Neural cell (in vitro differentiated cells): ENCODE measurements around the gene STARD5. TPM values are rescaled to one million over a fixed set of nuclear protein-coding genes. Genes with fewer than 3 reads are reported as not detected.

Experiments used
- H2AFZ ChIP-seq: fragments of 200-600, 300-800 bp; sonication (generic), shearing (Covaris generic); 2 replicates; pipeline ENCODE4 v1.6.0; 2014; ENCODE audit warnings: low read depth, mild to moderate bottlenecking, antibody characterized with exemption, low read length, moderate library complexity
- H3F3A ChIP-seq: fragments of 200-600 bp; shearing (Covaris generic); 2 replicates; pipeline ENCODE4 v1.6.1; 2016; ENCODE audit warnings: mild to moderate bottlenecking, moderate library complexity, mixed read lengths, antibody characterized with exemption, low read length; ENCODE audit not compliant: insufficient read depth, poor library complexity, severe bottlenecking
- H3K27ac ChIP-seq: fragments of 200-600, 300-800 bp; sonication (generic), shearing (Covaris generic); 2 replicates; pipeline ENCODE4 v1.5.1; 2014; ENCODE audit warnings: mild to moderate bottlenecking, low read length, moderate library complexity
- H3K27me3 ChIP-seq: fragments of 300-800, 200-600 bp; sonication (generic), shearing (Covaris generic); 2 replicates; pipeline ENCODE4 v1.6.0; 2014; ENCODE audit warnings: mild to moderate bottlenecking, low read depth, low read length, moderate library complexity; ENCODE audit not compliant: insufficient read depth
- H3K36me3 ChIP-seq: fragments of 300-800, 200-600 bp; sonication (generic), shearing (Covaris generic); 2 replicates; pipeline ENCODE4 v1.5.1; 2014; ENCODE audit warnings: mild to moderate bottlenecking, antibody characterized with exemption, low read length, moderate library complexity; ENCODE audit not compliant: insufficient read depth
- H3K4me2 ChIP-seq: fragments of 300-800, 200-600 bp; sonication (generic), shearing (Covaris generic); 2 replicates; pipeline ENCODE4 v1.6.0; 2014; ENCODE audit warnings: mild to moderate bottlenecking, low read length
- H3K4me3 ChIP-seq: fragments of 300-800, 200-600 bp; sonication (generic), shearing (Covaris generic); 2 replicates; pipeline ENCODE4 v1.5.1; 2014; ENCODE audit warnings: mild to moderate bottlenecking, low read length, moderate library complexity
- H3K79me2 ChIP-seq: fragments of 200-600 bp; shearing (Covaris generic); replicated peaks from 2 replicates; pipeline ENCODE4 v1.6.0; 2014; ENCODE audit warnings: mild to moderate bottlenecking, low read length, moderate library complexity; ENCODE audit not compliant: insufficient read depth
- H3K9ac ChIP-seq: fragments of 300-800, 200-600 bp; sonication (generic), shearing (Covaris generic); 2 replicates; pipeline ENCODE4 v1.6.1; 2016; ENCODE audit warnings: mild to moderate bottlenecking, low read length, mixed read lengths
- H3K9me2 ChIP-seq: fragments of 200-600 bp; shearing (Covaris generic); 2 replicates; pipeline ENCODE4 v1.6.1; 2016; ENCODE audit warnings: mild to moderate bottlenecking, low read length, mixed read lengths; ENCODE audit not compliant: insufficient read depth
- H3K9me3 ChIP-seq: fragments of 200-600, 300-800 bp; sonication (generic), shearing (Covaris generic); 2 replicates; pipeline ENCODE4 v1.6.1; 2016; ENCODE audit warnings: mild to moderate bottlenecking, mixed run types, low read length, moderate library complexity, mixed read lengths
- H4K20me1 ChIP-seq: fragments of 200-600 bp; shearing (Covaris generic); 2 replicates; pipeline ENCODE4 v1.6.1; 2016; ENCODE audit warnings: mild to moderate bottlenecking, mixed run types; ENCODE audit not compliant: insufficient read depth
- EP300 ChIP-seq: fragments of 450-650 bp; conservative IDR thresholded peaks from 2 replicates; pipeline ENCODE4 v1.6.1; 2014; ENCODE audit warnings: antibody characterized with exemption, mild to moderate bottlenecking, moderate library complexity; ENCODE audit not compliant: poor library complexity, severe bottlenecking
- EZH2 ChIP-seq: fragments of 200-600, 300-800 bp; shearing (Covaris generic), sonication (generic); IDR thresholded peaks from 2 replicates; pipeline ENCODE4 v1.6.1; 2014; ENCODE audit warnings: antibody characterized with exemption, low read length, borderline replicate concordance, mild to moderate bottlenecking; ENCODE audit not compliant: insufficient read depth, poor library complexity, severe bottlenecking
- MXI1 ChIP-seq: fragments of 450-650 bp; conservative IDR thresholded peaks from 2 replicates; pipeline ENCODE4 v1.6.1; 2014; ENCODE audit warnings: antibody characterized with exemption, mild to moderate bottlenecking; ENCODE audit not compliant: poor library complexity, severe bottlenecking
- POLR2AphosphoS5 ChIP-seq: IDR thresholded peaks from 2 replicates; pipeline ENCODE4 v1.6.1; 2012
- RAD21 ChIP-seq: fragments of 450-650 bp; conservative IDR thresholded peaks from 2 replicates; pipeline ENCODE4 v1.6.1; 2014; ENCODE audit warnings: antibody characterized with exemption, mild to moderate bottlenecking, moderate library complexity
- REST ChIP-seq: IDR thresholded peaks from 2 replicates; pipeline ENCODE4 v1.6.1; 2012; ENCODE audit warnings: borderline replicate concordance
- SMC3 ChIP-seq: fragments of 450-650 bp; conservative IDR thresholded peaks from 2 replicates; pipeline ENCODE4 v1.6.1; 2014; ENCODE audit warnings: antibody characterized with exemption, mild to moderate bottlenecking, moderate library complexity; ENCODE audit not compliant: poor library complexity
- polyA plus RNA-seq: library from polyadenylated mRNA; depleted of rRNA; stranded (reverse); fragments of >200 nt; gene quantifications from 2 replicates; pipeline ENCODE4 v1.2.3, GENCODE V29; 2014
- TF ChIP-seq, protein P1 (sequence below): fragments of 450-650 bp; IDR thresholded peaks from 2 replicates; pipeline ENCODE4 v1.5.1; 2014; ENCODE audit warnings: antibody characterized with exemption, mild to moderate bottlenecking, moderate library complexity; ENCODE audit not compliant: poor library complexity, severe bottlenecking

STARD5 gene
- polyA plus RNA-seq, 1 donor from 2014 or later: 0.76 TPM

GRCh38 chr15:81314378-81314777, 9.6 kb downstream of the STARD5 start:
- Histone ChIP-seq H3K27me3 (no peaks in the 10 kb centered on the region), H2AFZ (no peak overlapping the region)

DNA sequence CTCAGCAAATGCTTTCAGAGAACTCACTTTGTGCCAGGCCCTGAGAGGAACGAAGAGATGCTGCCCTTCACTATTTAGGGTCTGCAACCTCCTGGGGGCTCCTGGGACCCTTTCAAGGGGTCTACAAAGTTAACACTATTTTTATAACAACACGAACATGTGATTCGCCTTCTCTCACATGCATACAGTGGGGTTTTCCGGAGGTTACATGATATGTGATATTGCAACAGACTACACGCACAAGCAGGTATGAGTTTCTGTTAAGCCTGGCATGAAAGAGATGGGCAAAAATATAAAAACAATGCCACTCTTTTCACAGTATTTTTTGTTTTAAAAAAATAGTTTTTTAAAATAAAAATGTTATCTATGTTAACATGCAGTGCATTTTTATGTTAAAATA, 10.3 kb downstream of the STARD5 start:
- Histone ChIP-seq H3K9ac (no peak overlapping the region), H3K27me3 (no peaks in the 10 kb centered on the region), H3K36me3 (no peaks in the 10 kb centered on the region), H3K9me3 (no peaks in the 10 kb centered on the region), H3K4me3 (no peak overlapping the region), H3F3A (no peaks in the 10 kb centered on the region), H3K79me2 (no peaks in the 10 kb centered on the region), H3K9me2 (no peaks in the 10 kb centered on the region), H4K20me1 (no peaks in the 10 kb centered on the region), H3K4me2 (no peak overlapping the region), H3K27ac (no peak overlapping the region), H2AFZ (no peak overlapping the region)
- TF ChIP-seq MXI1 (no peak), SMC3 (no peak), POLR2AphosphoS5 (no peak)

More at GRCh38 chr15:81314378-81314777, 9.6 kb downstream of the STARD5 start:
- no peaks in the 10 kb centered on the region for H3K36me3 ChIP-seq
- H3K9me2 ChIP-seq: no peaks in the 10 kb centered on the region
- no peak overlapping the region for H3K4me2 ChIP-seq
- no peaks in the 10 kb centered on the region for H3K9me3 ChIP-seq
- no peaks in the 10 kb centered on the region for H3K79me2 ChIP-seq
- no peak overlapping the region for H3K4me3 ChIP-seq
- H4K20me1 ChIP-seq: no peaks in the 10 kb centered on the region
- no peak overlapping the region for H3K27ac ChIP-seq
- no peak overlapping the region for H3K9ac ChIP-seq
- H3F3A ChIP-seq: no peaks in the 10 kb centered on the region
- TF ChIP-seq, protein P1, sequence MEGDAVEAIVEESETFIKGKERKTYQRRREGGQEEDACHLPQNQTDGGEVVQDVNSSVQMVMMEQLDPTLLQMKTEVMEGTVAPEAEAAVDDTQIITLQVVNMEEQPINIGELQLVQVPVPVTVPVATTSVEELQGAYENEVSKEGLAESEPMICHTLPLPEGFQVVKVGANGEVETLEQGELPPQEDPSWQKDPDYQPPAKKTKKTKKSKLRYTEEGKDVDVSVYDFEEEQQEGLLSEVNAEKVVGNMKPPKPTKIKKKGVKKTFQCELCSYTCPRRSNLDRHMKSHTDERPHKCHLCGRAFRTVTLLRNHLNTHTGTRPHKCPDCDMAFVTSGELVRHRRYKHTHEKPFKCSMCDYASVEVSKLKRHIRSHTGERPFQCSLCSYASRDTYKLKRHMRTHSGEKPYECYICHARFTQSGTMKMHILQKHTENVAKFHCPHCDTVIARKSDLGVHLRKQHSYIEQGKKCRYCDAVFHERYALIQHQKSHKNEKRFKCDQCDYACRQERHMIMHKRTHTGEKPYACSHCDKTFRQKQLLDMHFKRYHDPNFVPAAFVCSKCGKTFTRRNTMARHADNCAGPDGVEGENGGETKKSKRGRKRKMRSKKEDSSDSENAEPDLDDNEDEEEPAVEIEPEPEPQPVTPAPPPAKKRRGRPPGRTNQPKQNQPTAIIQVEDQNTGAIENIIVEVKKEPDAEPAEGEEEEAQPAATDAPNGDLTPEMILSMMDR: no peak
- TF ChIP-seq EZH2: no peak
- TF ChIP-seq EP300: no peak
- TF ChIP-seq SMC3: no peak

DNA sequence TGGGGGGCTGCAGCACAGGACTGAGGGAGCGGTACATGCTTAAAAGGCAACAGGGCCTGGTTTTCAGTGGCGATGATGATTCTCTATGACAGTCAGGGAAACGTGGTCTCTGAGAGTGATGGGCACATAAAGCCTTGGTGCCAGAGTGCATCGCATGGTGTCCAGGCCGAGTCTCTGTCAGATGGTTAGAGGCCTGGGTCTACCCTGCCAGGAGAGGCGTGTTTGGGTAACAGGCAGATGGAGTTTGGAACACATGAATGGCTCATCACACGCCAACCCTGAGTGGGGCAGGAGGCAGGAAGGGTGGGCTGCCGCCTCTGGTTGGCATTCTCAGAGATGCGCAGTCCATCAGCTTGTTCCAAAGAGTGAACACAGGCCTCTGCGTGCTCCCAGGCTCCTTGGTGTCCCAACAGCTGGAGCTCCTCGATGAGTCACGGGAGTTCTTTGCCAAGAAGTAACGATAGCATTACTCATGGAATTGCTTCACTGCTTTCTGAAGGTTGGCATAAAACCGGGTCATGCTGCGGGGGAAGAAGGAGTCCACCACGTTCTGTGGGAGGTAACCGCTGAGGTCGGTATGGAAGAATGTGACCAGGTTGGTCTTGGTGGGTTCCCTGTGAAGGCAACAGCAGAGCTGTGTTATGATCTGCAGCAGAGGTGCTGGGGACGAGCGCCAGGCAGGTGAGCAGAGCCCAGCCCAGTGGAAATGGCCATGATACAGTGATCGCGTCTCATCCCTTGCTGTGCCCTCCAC, 11.0 kb downstream of the STARD5 start:
- Histone ChIP-seq H3K27ac (no peak overlapping the region), H3K9ac (no peak overlapping the region), H3K4me3 (no peak overlapping the region), H3K79me2 (no peaks in the 10 kb centered on the region), H3K36me3 (no peaks in the 10 kb centered on the region), H4K20me1 (no peaks in the 10 kb centered on the region), H3K27me3 (no peaks in the 10 kb centered on the region), H3K9me2 (no peaks in the 10 kb centered on the region), H3F3A (no peaks in the 10 kb centered on the region), H2AFZ (no peak overlapping the region), H3K9me3 (no peaks in the 10 kb centered on the region), H3K4me2 (no peak overlapping the region)
- TF ChIP-seq POLR2AphosphoS5: no peak
- TF ChIP-seq, protein P1: no peak
- no peak for TF ChIP-seq RAD21
- TF ChIP-seq SMC3: no peak
- no peak for TF ChIP-seq MXI1
- no peak for TF ChIP-seq EZH2
- no peak for TF ChIP-seq EP300
- no peak for TF ChIP-seq REST
